ENCODE measurements around the gene KIR2DL1. TPM values are rescaled to one million over a fixed set of nuclear protein-coding genes. Genes with fewer than 3 reads are reported as not detected.
"Not testable (repeated sequence)": the region's sequence is repeated elsewhere in the genome, so short reads cannot be mapped to it uniquely, and the experiment has no call there.

KIR2DL1 gene
- total RNA-seq, 1 experiment from 2014 or later: not detected

- ATAC-seq; H3K4me3 Mint-ChIP-seq; CTCF ChIA-PET; DNase-seq (ENCODE audit: low spot score); H3K4me1 Mint-ChIP-seq; H3K27ac Mint-ChIP-seq; POLR2A ChIA-PET: not testable (repeated sequence)
- H3K36me3 Mint-ChIP-seq: peaks cover 63% of the 10 kb centered on the region
- H3K9me3 Mint-ChIP-seq: peaks cover 78% of the 10 kb centered on the region
- H3K27me3 Mint-ChIP-seq (ENCODE audit: low read depth): peaks cover 16% of the 10 kb centered on the region; the same call in 1 of the 2 replicates
These were observed 13.3 kb downstream of the KIR2DL1 start for GRCh38 chr19:54782916-54783315.

- ATAC-seq; H3K27me3 Mint-ChIP-seq (ENCODE audit: low read depth); H3K27ac Mint-ChIP-seq; DNase-seq (ENCODE audit: low spot score); POLR2A ChIA-PET; H3K4me1 Mint-ChIP-seq; H3K4me3 Mint-ChIP-seq; CTCF ChIA-PET: not testable (repeated sequence)
- Mint-ChIP-seq H3K36me3 (peaks cover 70% of the 10 kb centered on the region), H3K9me3 (peaks cover 55% of the 10 kb centered on the region)
These were observed 16.6 kb downstream of the KIR2DL1 start for GRCh38 chr19:54786091-54786723.

GRCh38 chr19:54788154-54788553 lies 18.6 kb downstream of the KIR2DL1 start:
- CTCF ChIA-PET, H3K4me3 Mint-ChIP-seq: not testable (repeated sequence)

GRCh38 chr19:54790711-54791110 lies 21.1 kb downstream of the KIR2DL1 start:
- DNase-seq (ENCODE audit: low spot score): no peak
- no peak for ATAC-seq
- H3K36me3 Mint-ChIP-seq: peaks cover 69% of the 10 kb centered on the region
- no peaks in the 10 kb centered on the region for H3K4me1 Mint-ChIP-seq
- H3K27me3 Mint-ChIP-seq (ENCODE audit: low read depth): peaks cover 9% of the 10 kb centered on the region; the same call in 1 of the 2 replicates
- ChIA-PET CTCF (no interaction called here), POLR2A (no interaction called here)
- peaks cover 15% of the 10 kb centered on the region for H3K9me3 Mint-ChIP-seq
- no peak overlapping the region for H3K27ac Mint-ChIP-seq
- H3K4me3 Mint-ChIP-seq: no peak overlapping the region
- TF ChIP-seq TEAD1 (CRISPR knock-in tag; IDR thresholded peaks at IDR 0.05): no peak

More at GRCh38 chr19:54788154-54788553, 18.6 kb downstream of the KIR2DL1 start:
- ATAC-seq; H3K27ac Mint-ChIP-seq; H3K4me1 Mint-ChIP-seq; H3K27me3 Mint-ChIP-seq (ENCODE audit: low read depth); DNase-seq (ENCODE audit: low spot score); POLR2A ChIA-PET: not testable (repeated sequence)
- H3K36me3 Mint-ChIP-seq: peaks cover 77% of the 10 kb centered on the region
- peaks cover 36% of the 10 kb centered on the region for H3K9me3 Mint-ChIP-seq

- H3K4me3 Mint-ChIP-seq: no peak overlapping the region
- no peak for ATAC-seq
- peaks cover 7% of the 10 kb centered on the region for H3K9me3 Mint-ChIP-seq
- H3K36me3 Mint-ChIP-seq: peaks cover 70% of the 10 kb centered on the region
- DNase-seq (ENCODE audit: low spot score): no peak
- TF ChIP-seq TEAD4 (CRISPR knock-in tag; IDR thresholded peaks at IDR 0.05) (no peak), E2F4 (CRISPR knock-in tag; IDR thresholded peaks at IDR 0.05; ENCODE audit: borderline replicate concordance, low read depth) (no peak), ZNF532 (CRISPR knock-in tag; IDR thresholded peaks at IDR 0.05; ENCODE audit: borderline replicate concordance) (no peak), MAX (CRISPR knock-in tag; IDR thresholded peaks at IDR 0.05) (no peak)
- ChIA-PET POLR2A (no interaction called here), CTCF (no interaction called here)
- peaks cover 9% of the 10 kb centered on the region; the same call in 1 of the 2 replicates for H3K27me3 Mint-ChIP-seq (ENCODE audit: low read depth)
- no peak overlapping the region for H3K27ac Mint-ChIP-seq
- no peaks in the 10 kb centered on the region for H3K4me1 Mint-ChIP-seq
These were observed 21.9 kb downstream of the KIR2DL1 start for GRCh38 chr19:54791476-54791875.

- ChIA-PET POLR2A (no interaction called here), CTCF (no interaction called here)
- ATAC-seq: no peak
- Mint-ChIP-seq H3K27me3 (ENCODE audit: low read depth) (peaks cover 18% of the 10 kb centered on the region), H3K36me3 (peaks cover 71% of the 10 kb centered on the region), H3K4me1 (no peaks in the 10 kb centered on the region), H3K4me3 (no peak overlapping the region), H3K27ac (no peak overlapping the region), H3K9me3 (no peaks in the 10 kb centered on the region; the same call in none of the 2 replicates)
- no peak for DNase-seq (ENCODE audit: low spot score)
- no peak for TF ChIP-seq ZNF317 (CRISPR knock-in tag; IDR thresholded peaks at IDR 0.05; ENCODE audit: borderline replicate concordance, low read depth)
- no peak for TF ChIP-seq HMGA2 (CRISPR knock-in tag; IDR thresholded peaks at IDR 0.05)
- no peak for TF ChIP-seq ATF2 (CRISPR knock-in tag; IDR thresholded peaks at IDR 0.05; ENCODE audit: borderline replicate concordance, low read depth)
- TF ChIP-seq NFE2L1 (CRISPR knock-in tag; IDR thresholded peaks at IDR 0.05): no peak
- no peak for TF ChIP-seq AR (CRISPR knock-in tag; IDR thresholded peaks at IDR 0.05)
- no peak for TF ChIP-seq CREM (CRISPR knock-in tag; IDR thresholded peaks at IDR 0.05)
These were observed 23.2 kb downstream of the KIR2DL1 start for GRCh38 chr19:54792814-54793213.

Measured in WTC11 (cell line).